Measurements from ENCODE around the gene PTP4A2.

Gene PTP4A2

GRCh38 chr1:31875636-31876236 is 62.4 kb downstream of the PTP4A2 start:
- TF ChIP-seq TAF1 (IDR thresholded peaks at IDR 0.05; ENCODE audit: low read depth, low read length) = no peak
- no peak for TF ChIP-seq POLR2A (IDR thresholded peaks at IDR 0.05; ENCODE audit: low read depth, low read length)
- TF ChIP-seq SPI1 (IDR thresholded peaks at IDR 0.05; ENCODE audit: low read depth, low read length) = no peak
- no peak for TF ChIP-seq POU2F2 (IDR thresholded peaks at IDR 0.05; ENCODE audit: low read depth, low read length)
- no peak for TF ChIP-seq POLR2AphosphoS5 (IDR thresholded peaks at IDR 0.05; ENCODE audit: low read depth, low read length)
- TF ChIP-seq PAX5 (IDR thresholded peaks at IDR 0.05; ENCODE audit: insufficient read depth, low read length, severe bottlenecking) = no peak
- DNase-seq (ENCODE audit: insufficient read length, low spot score) (no peak), FAIRE-seq (no peak)

- no peak for TF ChIP-seq POLR2AphosphoS5 (IDR thresholded peaks at IDR 0.05; ENCODE audit: low read depth, low read length)
- TF ChIP-seq POU2F2 (IDR thresholded peaks at IDR 0.05; ENCODE audit: low read depth, low read length) = no peak
- TF ChIP-seq TAF1 (IDR thresholded peaks at IDR 0.05; ENCODE audit: low read depth, low read length) = no peak
- TF ChIP-seq PAX5 (IDR thresholded peaks at IDR 0.05; ENCODE audit: insufficient read depth, low read length, severe bottlenecking) = no peak
- TF ChIP-seq POLR2A (IDR thresholded peaks at IDR 0.05; ENCODE audit: low read depth, low read length) = no peak
- no peak for TF ChIP-seq SPI1 (IDR thresholded peaks at IDR 0.05; ENCODE audit: low read depth, low read length)
- no peak for FAIRE-seq
- DNase-seq (ENCODE audit: insufficient read length, low spot score) = no peak
Observed at GRCh38 chr1:31874942-31875341, 63.2 kb downstream of the PTP4A2 start.

GRCh38 chr1:31872658-31873636 is 65.2 kb downstream of the PTP4A2 start:
- FAIRE-seq (no peak), DNase-seq (ENCODE audit: insufficient read length, low spot score) (no peak)
- TF ChIP-seq POLR2A (IDR thresholded peaks at IDR 0.05; ENCODE audit: low read depth, low read length) = no peak
- TF ChIP-seq SPI1 (IDR thresholded peaks at IDR 0.05; ENCODE audit: low read depth, low read length) = no peak
- TF ChIP-seq PAX5 (IDR thresholded peaks at IDR 0.05; ENCODE audit: insufficient read depth, low read length, severe bottlenecking) = no peak
- TF ChIP-seq POLR2AphosphoS5 (IDR thresholded peaks at IDR 0.05; ENCODE audit: low read depth, low read length) = no peak
- no peak for TF ChIP-seq POU2F2 (IDR thresholded peaks at IDR 0.05; ENCODE audit: low read depth, low read length)
- no peak for TF ChIP-seq TAF1 (IDR thresholded peaks at IDR 0.05; ENCODE audit: low read depth, low read length)

- TF ChIP-seq TAF1 (IDR thresholded peaks at IDR 0.05; ENCODE audit: low read depth, low read length) (no peak), POLR2AphosphoS5 (IDR thresholded peaks at IDR 0.05; ENCODE audit: low read depth, low read length) (no peak), POU2F2 (IDR thresholded peaks at IDR 0.05; ENCODE audit: low read depth, low read length) (no peak), SPI1 (IDR thresholded peaks at IDR 0.05; ENCODE audit: low read depth, low read length) (no peak), PAX5 (IDR thresholded peaks at IDR 0.05; ENCODE audit: insufficient read depth, low read length, severe bottlenecking) (no peak)
Observed at GRCh38 chr1:31871703-31872102, 66.5 kb downstream of the PTP4A2 start.

GRCh38 chr1:31870086-31870736 is 68.0 kb downstream of the PTP4A2 start:
- no peak for FAIRE-seq
- TF ChIP-seq POU2F2 (IDR thresholded peaks at IDR 0.05; ENCODE audit: low read depth, low read length) (no peak), PAX5 (IDR thresholded peaks at IDR 0.05; ENCODE audit: insufficient read depth, low read length, severe bottlenecking) (no peak), TAF1 (IDR thresholded peaks at IDR 0.05; ENCODE audit: low read depth, low read length) (no peak), SPI1 (IDR thresholded peaks at IDR 0.05; ENCODE audit: low read depth, low read length) (no peak), POLR2AphosphoS5 (IDR thresholded peaks at IDR 0.05; ENCODE audit: low read depth, low read length) (no peak), POLR2A (IDR thresholded peaks at IDR 0.05; ENCODE audit: low read depth, low read length) (no peak)
- no peak for DNase-seq (ENCODE audit: insufficient read length, low spot score)

More at GRCh38 chr1:31871703-31872102, 66.5 kb downstream of the PTP4A2 start:
- DNase-seq (ENCODE audit: insufficient read length, low spot score) (no peak), FAIRE-seq (no peak)

GRCh38 chr1:31869449-31869848 is 68.7 kb downstream of the PTP4A2 start:
- TF ChIP-seq POU2F2 (IDR thresholded peaks at IDR 0.05; ENCODE audit: low read depth, low read length) (no peak), TAF1 (IDR thresholded peaks at IDR 0.05; ENCODE audit: low read depth, low read length) (no peak), PAX5 (IDR thresholded peaks at IDR 0.05; ENCODE audit: insufficient read depth, low read length, severe bottlenecking) (no peak), POLR2AphosphoS5 (IDR thresholded peaks at IDR 0.05; ENCODE audit: low read depth, low read length) (no peak), POLR2A (IDR thresholded peaks at IDR 0.05; ENCODE audit: low read depth, low read length) (no peak), SPI1 (IDR thresholded peaks at IDR 0.05; ENCODE audit: low read depth, low read length) (no peak)
- FAIRE-seq (no peak), DNase-seq (ENCODE audit: insufficient read length, low spot score) (no peak)

- no peak for FAIRE-seq
- no peak for DNase-seq (ENCODE audit: insufficient read length, low spot score)
Observed at GRCh38 chr1:31868862-31869261, 69.3 kb downstream of the PTP4A2 start.

GRCh38 chr1:31867546-31867945 is 70.6 kb downstream of the PTP4A2 start:
- FAIRE-seq (no peak), DNase-seq (ENCODE audit: insufficient read length, low spot score) (no peak)
- no peak for TF ChIP-seq POLR2A (IDR thresholded peaks at IDR 0.05; ENCODE audit: low read depth, low read length)
- no peak for TF ChIP-seq PAX5 (IDR thresholded peaks at IDR 0.05; ENCODE audit: insufficient read depth, low read length, severe bottlenecking)
- no peak for TF ChIP-seq POLR2AphosphoS5 (IDR thresholded peaks at IDR 0.05; ENCODE audit: low read depth, low read length)
- no peak for TF ChIP-seq SPI1 (IDR thresholded peaks at IDR 0.05; ENCODE audit: low read depth, low read length)
- no peak for TF ChIP-seq POU2F2 (IDR thresholded peaks at IDR 0.05; ENCODE audit: low read depth, low read length)
- no peak for TF ChIP-seq TAF1 (IDR thresholded peaks at IDR 0.05; ENCODE audit: low read depth, low read length)

More at GRCh38 chr1:31868862-31869261, 69.3 kb downstream of the PTP4A2 start:
- no peak for TF ChIP-seq TAF1 (IDR thresholded peaks at IDR 0.05; ENCODE audit: low read depth, low read length)
- no peak for TF ChIP-seq SPI1 (IDR thresholded peaks at IDR 0.05; ENCODE audit: low read depth, low read length)
- no peak for TF ChIP-seq PAX5 (IDR thresholded peaks at IDR 0.05; ENCODE audit: insufficient read depth, low read length, severe bottlenecking)
- no peak for TF ChIP-seq POU2F2 (IDR thresholded peaks at IDR 0.05; ENCODE audit: low read depth, low read length)
